A673 (cell line): Measurements from ENCODE around the gene SAP130. TPM values are rescaled to one million over a fixed set of nuclear protein-coding genes. Genes with fewer than 3 reads are reported as not detected.
A peak's percentile ranks its signal among the peaks of the same experiment; 100 is the strongest.

Experiments
- BruUV-seq: library from RNA; stranded (reverse); fragments of 400-500 nt; replicated peaks from 2 replicates; lab custom pipeline; 2021; lab: Mats Ljungman, UMichigan
- CTCF ChIA-PET: fragments of 300-600 bp; sonication (Branson Sonifier 250); formaldehyde crosslinking; loops from one replicate; lab custom pipeline; 2022; ENCODE audit warnings: antibody characterized with exemption; lab: Charles Lee
- POLR2A ChIA-PET: fragments of 300-600 bp; sonication (Branson Sonifier 250); formaldehyde crosslinking; loops from one replicate; lab custom pipeline; 2022; ENCODE audit warnings: antibody characterized with exemption; ENCODE audit not compliant: low non-redundant PET; lab: Charles Lee
- DNase-seq: peaks from one replicate; pipeline ENCODE4 v3.0.0-alpha.2; 2015; ENCODE audit warnings: low spot score
- H3K27ac ChIP-seq: fragments of 200-600 bp; sonication (generic); 2 replicates; pipeline ENCODE4 v1.5.1; 2016; ENCODE audit warnings: mixed run types, low read depth, mild to moderate bottlenecking, mixed read lengths, antibody characterized with exemption, low read length; ENCODE audit not compliant: poor library complexity, severe bottlenecking
- H3K27me3 ChIP-seq: fragments of 200-600 bp; sonication (generic); replicated peaks from 2 replicates; pipeline ENCODE4 v1.6.1; 2017; ENCODE audit warnings: mixed run types, low read depth, mild to moderate bottlenecking, mixed read lengths, antibody characterized with exemption, low read length; ENCODE audit not compliant: insufficient read depth, poor library complexity
- H3K36me3 ChIP-seq: fragments of 200-600 bp; sonication (generic); 2 replicates; pipeline ENCODE4 v1.6.1; 2016; ENCODE audit warnings: mixed run types, mild to moderate bottlenecking, mixed read lengths, antibody characterized with exemption, low read length; ENCODE audit not compliant: insufficient read depth, poor library complexity, severe bottlenecking
- H3K4me1 ChIP-seq: fragments of 200-600 bp; sonication (generic); 2 replicates; pipeline ENCODE4 v1.6.1; 2017; ENCODE audit warnings: mixed run types, mild to moderate bottlenecking, mixed read lengths, antibody characterized with exemption, low read length; ENCODE audit not compliant: insufficient read depth, poor library complexity, severe bottlenecking
- H3K4me3 ChIP-seq: fragments of 200-600 bp; sonication (generic); 2 replicates; pipeline ENCODE4 v1.5.1; 2016; ENCODE audit warnings: low read depth, mixed run types, mild to moderate bottlenecking, mixed read lengths, low read length; ENCODE audit not compliant: poor library complexity, severe bottlenecking
- H3K9me3 ChIP-seq: fragments of 200-600 bp; sonication (generic); 2 replicates; pipeline ENCODE4 v1.6.1; 2016; ENCODE audit warnings: mixed run types, low read depth, mild to moderate bottlenecking, mixed read lengths, antibody characterized with exemption, low read length; ENCODE audit not compliant: poor library complexity, severe bottlenecking
- CTCF ChIP-seq: fragments of 300-800, 200-600 bp; sonication (generic); conservative IDR thresholded peaks from 2 replicates; pipeline ENCODE4 v1.5.1; 2017; ENCODE audit warnings: low read depth, mild to moderate bottlenecking, antibody characterized with exemption, low read length, moderate library complexity, mixed read lengths
- EZH2 ChIP-seq: fragments of 200-600 bp; sonication (generic); IDR thresholded peaks from 2 replicates; pipeline ENCODE4 v1.6.1; 2017; ENCODE audit warnings: borderline replicate concordance, low read depth, mild to moderate bottlenecking, mixed read lengths, antibody characterized with exemption, low read length; ENCODE audit not compliant: poor library complexity, severe bottlenecking
- intact Hi-C: fragments of 100-400 bp; cut with micrococcal nuclease; formaldehyde crosslinking; loops from one replicate; pipeline ENCODE4 v1.10.0; 2022; ENCODE audit not compliant: unreplicated experiment
- total RNA-seq: library from RNA; stranded (reverse); gene quantifications from 2 replicates; pipeline ENCODE4 v1.2.3, GENCODE V29; 2021

Gene SAP130
- total RNA-seq, 1 experiment from 2014 or later, result 40.4 TPM

GRCh38 chr2:127943186-127943585 lies 84.7 kb downstream of the SAP130 start:
- Histone ChIP-seq H3K27me3 (no peaks in the 10 kb centered on the region), H3K9me3 (no peaks in the 10 kb centered on the region), H3K36me3 (peaks cover 42% of the 10 kb centered on the region), H3K4me1 (no peaks in the 10 kb centered on the region), H3K27ac (no peak overlapping the region), H3K4me3 (no peak overlapping the region)
- BruUV-seq, result no TSS peak
- DNase-seq, result no peak
- TF ChIP-seq EZH2 (no peak), CTCF (no peak)
- POLR2A ChIA-PET, result no interaction called here
- CTCF ChIA-PET, result no interaction called here
- intact Hi-C loops, result no loop called here

- ChIA-PET CTCF (no interaction called here), POLR2A (interaction anchor here (0.6 kb wide), 1 partner anchor 52 kb away, joined by 3 read pairs; no protein-coding TSS in a partner anchor)
- H3K27ac ChIP-seq, result no peak overlapping the region
- no peaks in the 10 kb centered on the region for H3K27me3 ChIP-seq
- TF ChIP-seq CTCF (no peak), EZH2 (no peak)
- no peak overlapping the region for H3K4me3 ChIP-seq
- no peaks in the 10 kb centered on the region for H3K9me3 ChIP-seq
- peaks cover 32% of the 10 kb centered on the region for H3K36me3 ChIP-seq
- no peak for DNase-seq
- no TSS peak for BruUV-seq
- intact Hi-C loops, result no loop called here
- no peaks in the 10 kb centered on the region for H3K4me1 ChIP-seq
Observed at GRCh38 chr2:127942002-127942401, 85.9 kb downstream of the SAP130 start.

- H3K4me3 ChIP-seq, result no peak overlapping the region
- peaks cover 30% of the 10 kb centered on the region for H3K36me3 ChIP-seq
- TF ChIP-seq EZH2 (no peak), CTCF (no peak)
- no peaks in the 10 kb centered on the region for H3K4me1 ChIP-seq
- DNase-seq, result no peak
- CTCF ChIA-PET, result no interaction called here
- no peaks in the 10 kb centered on the region for H3K27me3 ChIP-seq
- intact Hi-C loops, result no loop called here
- TSS peak; percentile 66 for BruUV-seq
- no peak overlapping the region for H3K27ac ChIP-seq
- POLR2A ChIA-PET, result interaction anchor here (0.6 kb wide), 1 partner anchor 52 kb away, joined by 3 read pairs; no protein-coding TSS in a partner anchor
- H3K9me3 ChIP-seq, result no peaks in the 10 kb centered on the region
Observed at GRCh38 chr2:127941461-127941860, 86.4 kb downstream of the SAP130 start.
